Measurements from ENCODE around the gene SIPA1L3.

Gene SIPA1L3

GRCh38 chr19:38132781-38133180 lies 225.8 kb downstream of the SIPA1L3 start:
- no peak for ATAC-seq
- TF ChIP-seq ZC3H10 (CRISPR knock-in tag; IDR thresholded peaks at IDR 0.05) (no peak), CSRNP3 (CRISPR knock-in tag; IDR thresholded peaks at IDR 0.05) (no peak), SNAI2 (CRISPR knock-in tag; IDR thresholded peaks at IDR 0.05) (no peak), ISL1 (CRISPR knock-in tag; IDR thresholded peaks at IDR 0.05) (no peak), ZNF565 (CRISPR knock-in tag; conservative IDR thresholded peaks at IDR 0.05; ENCODE audit: low read depth) (no peak)

GRCh38 chr19:38133319-38133718 lies 226.3 kb downstream of the SIPA1L3 start:
- no peak for ATAC-seq
- no peak for TF ChIP-seq ZC3H10 (CRISPR knock-in tag; IDR thresholded peaks at IDR 0.05)
- TF ChIP-seq PPARA (CRISPR knock-in tag; IDR thresholded peaks at IDR 0.05; ENCODE audit: borderline replicate concordance), result no peak
- TF ChIP-seq ZNF8 (CRISPR knock-in tag; IDR thresholded peaks at IDR 0.05), result no peak
- no peak for TF ChIP-seq ZNF565 (CRISPR knock-in tag; conservative IDR thresholded peaks at IDR 0.05; ENCODE audit: low read depth)
- TF ChIP-seq TSHZ2 (CRISPR knock-in tag; IDR thresholded peaks at IDR 0.05), result no peak
- no peak for TF ChIP-seq ISL1 (CRISPR knock-in tag; IDR thresholded peaks at IDR 0.05)
- TF ChIP-seq ZFP3 (CRISPR knock-in tag; IDR thresholded peaks at IDR 0.05), result no peak

- peak; percentile 69 for ATAC-seq
- TF ChIP-seq ISL1 (CRISPR knock-in tag; IDR thresholded peaks at IDR 0.05), result no peak
- TF ChIP-seq SNAI2 (CRISPR knock-in tag; IDR thresholded peaks at IDR 0.05), result no peak
- no peak for TF ChIP-seq ARNTL (CRISPR knock-in tag; IDR thresholded peaks at IDR 0.05; ENCODE audit: borderline replicate concordance, low read depth)
- no peak for TF ChIP-seq PPARA (CRISPR knock-in tag; IDR thresholded peaks at IDR 0.05; ENCODE audit: borderline replicate concordance)
- no peak for TF ChIP-seq TOX (CRISPR knock-in tag; IDR thresholded peaks at IDR 0.05; ENCODE audit: borderline replicate concordance)
- TF ChIP-seq ZNF565 (CRISPR knock-in tag; conservative IDR thresholded peaks at IDR 0.05; ENCODE audit: low read depth), result no peak
- TF ChIP-seq ZFP3 (CRISPR knock-in tag; IDR thresholded peaks at IDR 0.05), result no peak
- no peak for TF ChIP-seq CSDC2 (CRISPR knock-in tag; IDR thresholded peaks at IDR 0.05)
- TF ChIP-seq CREB5 (CRISPR knock-in tag; IDR thresholded peaks at IDR 0.05; ENCODE audit: low read depth), result no peak
Observed at GRCh38 chr19:38134540-38135149, 227.6 kb downstream of the SIPA1L3 start.

- no peak; the same call in 2 of the 3 replicates for ATAC-seq
- TF ChIP-seq TSHZ2 (CRISPR knock-in tag; IDR thresholded peaks at IDR 0.05) (no peak), TOX (CRISPR knock-in tag; IDR thresholded peaks at IDR 0.05; ENCODE audit: borderline replicate concordance) (no peak)
Observed at GRCh38 chr19:38135150-38135998, 228.4 kb downstream of the SIPA1L3 start.

- ATAC-seq, result no peak
- TF ChIP-seq TCF4 (CRISPR knock-in tag; IDR thresholded peaks at IDR 0.05; ENCODE audit: borderline replicate concordance) (no peak), POU6F1 (CRISPR knock-in tag; IDR thresholded peaks at IDR 0.05; ENCODE audit: borderline replicate concordance, low read depth) (no peak), CSRNP3 (CRISPR knock-in tag; IDR thresholded peaks at IDR 0.05) (no peak), BACH2 (CRISPR knock-in tag; IDR thresholded peaks at IDR 0.05; ENCODE audit: borderline replicate concordance) (no peak), RARB (CRISPR knock-in tag; IDR thresholded peaks at IDR 0.05) (no peak)
Observed at GRCh38 chr19:38139122-38139521, 232.1 kb downstream of the SIPA1L3 start.
